ENCODE measurements around the gene PDE6A.

Gene PDE6A

DNA sequence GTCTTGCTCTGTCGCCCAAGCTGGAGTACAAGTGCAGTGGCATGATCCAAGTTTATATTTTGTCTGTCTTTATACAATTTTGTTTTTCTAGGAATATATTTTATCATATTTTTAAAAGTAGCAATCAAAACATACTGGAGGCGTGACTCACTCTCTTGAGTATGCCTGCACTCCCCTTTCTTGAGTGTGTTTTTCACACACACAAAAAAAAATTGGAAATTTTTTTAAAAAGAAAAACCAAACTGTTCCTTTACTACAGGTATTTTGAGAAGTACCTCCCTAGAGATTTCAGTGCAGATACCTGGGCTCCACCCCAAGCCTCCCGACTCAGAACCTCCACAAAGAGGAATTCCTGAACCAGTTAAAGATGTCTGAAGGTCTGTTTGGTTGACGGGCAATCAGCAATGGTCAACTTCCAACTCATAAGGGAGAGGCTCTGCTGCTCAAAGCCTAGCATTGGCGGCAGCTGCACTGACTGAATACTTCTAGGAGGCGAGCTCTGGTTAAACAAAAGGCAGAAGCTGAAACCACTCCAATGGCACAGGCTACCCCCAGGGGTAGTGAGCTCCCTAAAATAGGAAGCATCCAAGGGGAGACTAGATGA, 27.4 kb downstream of the PDE6A start:
- no peak overlapping the region for H3K27ac ChIP-seq (ENCODE audit: low read depth, low read length)

DNA sequence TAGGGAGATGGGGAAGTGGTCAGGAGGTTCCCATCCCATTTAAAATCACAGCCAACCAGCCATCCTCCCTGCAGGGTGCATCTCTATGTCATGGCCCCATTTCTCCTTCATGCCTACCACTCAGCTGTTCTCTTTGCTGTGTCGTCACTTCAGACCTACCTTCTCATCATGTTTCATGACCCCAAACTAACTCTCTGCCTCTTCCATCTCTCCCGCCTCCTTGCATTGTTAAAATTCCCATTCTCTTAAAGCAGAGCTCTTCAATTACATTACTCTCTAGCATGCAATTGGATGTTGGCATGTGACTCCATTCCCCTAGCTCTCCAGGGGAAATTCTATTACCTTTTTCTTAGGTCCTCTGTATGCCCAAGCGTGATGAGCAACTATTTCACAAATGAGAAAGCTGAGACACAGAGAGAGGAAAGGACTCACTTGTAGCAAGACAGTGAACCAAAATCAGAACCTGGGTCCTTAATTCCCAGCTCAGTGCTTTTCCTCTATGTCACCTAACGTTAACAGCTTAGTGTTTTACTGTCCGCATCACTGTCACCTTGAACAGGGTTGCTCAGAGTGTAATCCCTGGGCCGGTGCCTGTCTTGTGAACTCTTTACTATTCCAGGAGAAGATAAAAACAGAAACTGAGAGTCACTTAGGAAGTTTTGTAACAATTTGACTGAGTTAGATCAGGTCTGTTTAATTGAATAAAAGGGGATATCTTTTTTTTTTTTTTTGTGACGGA, 28.1 kb downstream of the PDE6A start:
- H3K9me3 ChIP-seq (ENCODE audit: low read length): no peaks in the 10 kb centered on the region
- no peak overlapping the region for H3K9ac ChIP-seq (ENCODE audit: low read length)
- H3K4me3 ChIP-seq (ENCODE audit: low read depth in 1 of 2, low read length in 2 of 2): no peak overlapping the region
- no peaks in the 10 kb centered on the region for H3K36me3 ChIP-seq (ENCODE audit: insufficient read depth, low read length)
- no peak overlapping the region for H3K27ac ChIP-seq (ENCODE audit: low read depth, low read length)
- no peaks in the 10 kb centered on the region for H3K4me1 ChIP-seq (ENCODE audit: insufficient read depth, low read length)
- H3K27me3 ChIP-seq (ENCODE audit: control insufficient read depth in 1 of 2, insufficient read depth in 2 of 2, low read length in 2 of 2): no peaks in the 10 kb centered on the region

More for the DNA sequence above, 27.4 kb downstream of the PDE6A start:
- H3K36me3 ChIP-seq (ENCODE audit: insufficient read depth, low read length): no peaks in the 10 kb centered on the region
- no peaks in the 10 kb centered on the region for H3K9me3 ChIP-seq (ENCODE audit: low read length)
- H3K9ac ChIP-seq (ENCODE audit: low read length): no peak overlapping the region
- no peaks in the 10 kb centered on the region for H3K4me1 ChIP-seq (ENCODE audit: insufficient read depth, low read length)
- no peaks in the 10 kb centered on the region for H3K27me3 ChIP-seq (ENCODE audit: control insufficient read depth in 1 of 2, insufficient read depth in 2 of 2, low read length in 2 of 2)
- no peak overlapping the region for H3K4me3 ChIP-seq (ENCODE audit: low read depth in 1 of 2, low read length in 2 of 2)

DNA sequence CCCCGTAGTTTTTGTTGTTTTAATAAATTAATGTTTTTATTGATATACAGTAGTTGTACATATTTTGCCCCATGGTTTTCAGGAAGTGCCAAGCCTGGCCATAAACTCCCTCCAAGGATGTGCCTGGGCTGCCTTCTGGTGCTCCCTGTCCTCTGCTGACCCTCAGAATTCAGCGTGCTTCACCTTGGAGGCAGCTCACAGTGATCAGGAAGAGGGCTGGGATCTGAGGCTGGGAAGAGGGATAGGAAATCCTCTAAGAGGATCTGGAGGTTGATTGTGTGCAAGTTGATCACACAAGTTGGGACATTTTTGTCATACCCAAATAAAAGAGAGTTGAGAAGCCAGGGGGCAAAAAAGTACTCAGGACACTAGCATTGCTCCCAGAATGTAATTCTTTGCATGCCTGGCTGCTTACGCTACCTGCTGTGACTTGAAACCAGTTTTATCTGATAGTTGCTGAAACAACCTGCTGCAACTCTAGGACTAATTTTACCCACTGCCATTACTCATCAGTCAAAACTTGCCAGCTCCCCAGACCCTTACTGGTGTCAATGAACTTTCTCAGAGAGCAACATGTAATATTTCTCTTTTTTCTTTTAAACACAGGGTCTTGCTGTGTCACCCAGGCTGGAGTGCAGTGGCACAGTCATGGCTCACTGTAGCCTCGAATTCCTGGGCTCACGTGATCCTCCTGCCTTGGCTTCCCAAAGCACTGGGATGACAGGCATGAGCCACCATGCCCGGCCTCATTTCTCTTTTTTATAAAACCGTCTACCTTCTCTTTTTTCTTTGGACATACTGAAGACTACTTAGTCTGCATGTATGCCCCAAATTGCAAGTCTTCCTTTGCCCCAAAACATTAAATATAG, 29.0 kb downstream of the PDE6A start:
- Histone ChIP-seq H3K36me3 (ENCODE audit: insufficient read depth, low read length) (no peaks in the 10 kb centered on the region), H3K27me3 (ENCODE audit: control insufficient read depth in 1 of 2, insufficient read depth in 2 of 2, low read length in 2 of 2) (no peaks in the 10 kb centered on the region), H3K4me3 (ENCODE audit: low read depth in 1 of 2, low read length in 2 of 2) (no peak overlapping the region), H3K9ac (ENCODE audit: low read length) (no peak overlapping the region), H3K27ac (ENCODE audit: low read depth, low read length) (no peak overlapping the region), H3K9me3 (ENCODE audit: low read length) (no peaks in the 10 kb centered on the region), H3K4me1 (ENCODE audit: insufficient read depth, low read length) (no peaks in the 10 kb centered on the region)

DNA sequence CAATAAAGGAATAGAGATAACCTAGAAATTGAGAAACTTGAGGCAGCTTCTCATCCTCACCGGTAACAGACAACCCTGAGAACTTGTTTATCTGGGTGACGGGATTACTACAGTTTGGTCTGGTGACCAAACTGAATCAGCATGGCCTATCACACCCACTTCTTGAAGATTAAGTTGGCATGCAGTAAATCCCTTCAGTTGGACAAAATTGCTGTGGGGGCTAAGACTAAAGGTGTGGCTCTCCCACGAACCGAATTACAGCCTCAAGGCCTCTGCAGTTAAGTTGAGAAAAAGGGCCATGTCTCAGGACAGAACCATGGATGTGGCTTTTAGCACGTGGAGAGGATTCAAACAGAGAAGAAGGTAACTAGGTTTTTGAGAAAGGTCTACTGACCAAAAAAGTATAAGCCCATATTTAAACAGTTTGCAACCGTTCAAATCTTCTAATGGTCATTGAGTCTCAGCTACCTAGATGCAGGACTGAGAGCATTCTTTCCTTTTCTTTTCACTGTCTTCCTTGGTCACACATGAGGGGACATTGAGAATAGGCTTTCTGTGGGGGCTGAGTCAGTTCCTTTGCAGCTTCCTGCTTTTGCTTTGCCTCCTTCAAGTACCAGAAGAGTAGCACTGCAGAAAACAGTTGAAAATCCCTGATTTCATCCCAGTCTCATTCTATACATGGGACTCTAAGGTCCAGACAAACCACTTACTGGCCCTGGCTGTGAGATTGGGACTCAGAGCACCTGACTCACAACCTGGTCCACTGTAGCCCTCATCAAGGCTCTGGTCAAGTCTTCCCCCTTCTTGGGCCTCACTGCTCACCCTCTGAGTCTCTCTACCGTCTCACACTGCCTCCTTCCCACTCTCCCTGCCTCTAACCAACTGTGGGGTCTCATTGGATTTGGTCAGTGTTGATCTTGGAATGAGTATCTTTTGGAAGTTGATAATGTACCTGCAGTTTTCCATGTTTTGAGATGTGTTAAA, 30.9 kb downstream of the PDE6A start:
- Histone ChIP-seq H3K27me3 (ENCODE audit: control insufficient read depth in 1 of 2, insufficient read depth in 2 of 2, low read length in 2 of 2) (no peaks in the 10 kb centered on the region), H3K36me3 (ENCODE audit: insufficient read depth, low read length) (no peaks in the 10 kb centered on the region), H3K4me3 (ENCODE audit: low read depth in 1 of 2, low read length in 2 of 2) (no peak overlapping the region), H3K27ac (ENCODE audit: low read depth, low read length) (no peak overlapping the region), H3K9ac (ENCODE audit: low read length) (no peak overlapping the region), H3K4me1 (ENCODE audit: insufficient read depth, low read length) (no peaks in the 10 kb centered on the region), H3K9me3 (ENCODE audit: low read length) (no peaks in the 10 kb centered on the region)

DNA sequence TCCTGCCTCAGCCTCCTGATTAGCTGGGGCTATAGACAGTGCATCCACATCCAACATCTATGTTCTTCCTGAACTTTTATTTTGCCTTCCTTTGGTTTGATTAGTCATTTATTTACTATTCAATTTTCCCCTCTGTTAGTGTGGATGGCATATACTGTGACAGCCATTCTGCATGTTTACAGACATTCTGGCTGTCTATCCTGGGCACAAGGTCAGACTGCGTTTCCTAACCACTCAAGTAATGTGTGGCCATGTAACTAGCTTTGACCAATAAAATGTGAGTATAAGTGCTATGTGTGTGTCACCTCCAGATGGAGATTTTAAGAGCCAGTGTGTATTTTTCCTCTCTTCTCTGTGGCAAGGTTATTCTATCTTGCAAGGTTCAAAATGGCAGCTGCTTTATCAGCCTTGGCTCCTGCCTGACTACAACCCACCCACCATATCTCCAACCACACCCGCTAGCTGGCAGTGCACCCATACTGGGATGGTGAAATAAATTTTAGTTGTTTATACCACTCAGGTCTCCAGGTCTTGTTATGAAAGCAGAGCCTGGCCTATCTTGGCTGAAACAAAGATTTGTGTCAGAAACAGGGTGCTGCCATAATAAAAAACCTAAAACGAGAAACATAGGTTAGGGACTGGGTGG, 32.2 kb downstream of the PDE6A start:
- no peak overlapping the region for H3K27ac ChIP-seq (ENCODE audit: low read depth, low read length)
- no peaks in the 10 kb centered on the region for H3K36me3 ChIP-seq (ENCODE audit: insufficient read depth, low read length)
- no peak overlapping the region for H3K9ac ChIP-seq (ENCODE audit: low read length)
- H3K4me1 ChIP-seq (ENCODE audit: insufficient read depth, low read length): no peaks in the 10 kb centered on the region
- no peaks in the 10 kb centered on the region for H3K9me3 ChIP-seq (ENCODE audit: low read length)
- H3K27me3 ChIP-seq (ENCODE audit: control insufficient read depth in 1 of 2, insufficient read depth in 2 of 2, low read length in 2 of 2): no peaks in the 10 kb centered on the region
- H3K4me3 ChIP-seq (ENCODE audit: low read depth in 1 of 2, low read length in 2 of 2): no peak overlapping the region

DNA sequence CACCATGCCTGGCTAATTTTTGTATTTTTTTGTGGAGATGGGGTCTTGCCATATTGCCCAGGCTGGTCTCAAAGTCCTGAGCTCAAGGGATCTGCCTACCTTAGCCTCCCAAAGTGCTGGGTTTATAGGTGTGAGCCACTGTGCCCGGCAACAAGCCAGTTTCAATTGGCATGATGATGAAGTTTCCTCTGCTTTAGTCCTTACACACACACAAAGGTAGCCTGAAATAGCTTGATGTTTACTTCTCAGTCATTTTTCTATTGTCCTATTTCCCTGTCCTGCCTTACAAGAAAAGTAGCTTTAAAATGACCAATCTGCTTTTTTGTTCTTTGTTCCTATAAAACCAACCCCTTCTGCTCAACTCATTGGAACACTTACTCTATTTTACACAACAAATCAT, 33.6 kb downstream of the PDE6A start:
- Histone ChIP-seq H3K9ac (ENCODE audit: low read length) (no peak overlapping the region), H3K27me3 (ENCODE audit: control insufficient read depth in 1 of 2, insufficient read depth in 2 of 2, low read length in 2 of 2) (no peaks in the 10 kb centered on the region), H3K27ac (ENCODE audit: low read depth, low read length) (no peak overlapping the region), H3K4me1 (ENCODE audit: insufficient read depth, low read length) (no peaks in the 10 kb centered on the region), H3K9me3 (ENCODE audit: low read length) (no peaks in the 10 kb centered on the region), H3K4me3 (ENCODE audit: low read depth in 1 of 2, low read length in 2 of 2) (no peak overlapping the region), H3K36me3 (ENCODE audit: insufficient read depth, low read length) (no peaks in the 10 kb centered on the region)

DNA sequence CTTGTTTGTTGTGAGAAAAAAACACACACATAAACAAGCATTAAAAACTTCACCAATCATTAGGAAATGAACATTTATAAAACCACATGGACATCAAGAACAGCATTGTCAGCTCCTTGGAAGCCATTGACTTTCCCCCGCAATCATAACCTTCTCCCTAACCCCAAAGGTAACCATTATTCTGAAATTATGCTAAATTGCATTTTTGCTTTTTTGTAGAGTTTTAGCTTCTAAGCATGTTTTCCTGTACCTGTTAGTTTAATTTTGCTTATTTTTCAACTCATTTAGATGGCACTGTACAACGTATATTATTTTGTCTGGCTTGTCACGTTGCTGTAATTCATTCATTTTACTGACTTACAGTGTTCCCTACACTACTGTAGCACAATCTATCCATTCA, 36.8 kb downstream of the PDE6A start:
- Histone ChIP-seq H3K4me1 (ENCODE audit: insufficient read depth, low read length) (no peaks in the 10 kb centered on the region), H3K9ac (ENCODE audit: low read length) (no peak overlapping the region), H3K36me3 (ENCODE audit: insufficient read depth, low read length) (no peaks in the 10 kb centered on the region), H3K4me3 (ENCODE audit: low read depth in 1 of 2, low read length in 2 of 2) (no peak overlapping the region), H3K27ac (ENCODE audit: low read depth, low read length) (no peak overlapping the region), H3K9me3 (ENCODE audit: low read length) (no peaks in the 10 kb centered on the region), H3K27me3 (ENCODE audit: control insufficient read depth in 1 of 2, insufficient read depth in 2 of 2, low read length in 2 of 2) (no peaks in the 10 kb centered on the region)

DNA sequence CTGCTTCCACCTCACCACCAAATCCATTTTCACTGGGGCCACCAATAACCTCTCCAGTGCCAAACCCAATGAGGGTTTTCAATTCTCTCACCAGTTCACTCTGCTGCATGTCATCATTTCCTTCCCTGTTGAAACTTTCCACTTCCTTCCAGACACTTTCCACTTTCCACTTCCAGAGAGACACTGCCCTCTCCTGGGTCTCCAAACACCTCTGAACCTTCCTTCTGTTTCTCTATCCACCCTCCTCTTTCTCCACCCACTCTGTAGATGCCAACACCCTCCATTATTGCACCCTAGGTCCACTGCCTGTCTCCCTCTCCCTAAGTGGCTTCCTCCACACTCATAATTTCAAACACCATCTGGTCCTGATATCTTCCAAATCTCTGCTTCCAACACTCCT, 39.6 kb downstream of the PDE6A start:
- Histone ChIP-seq H3K27ac (ENCODE audit: low read depth, low read length) (no peak overlapping the region), H3K36me3 (ENCODE audit: insufficient read depth, low read length) (no peaks in the 10 kb centered on the region), H3K4me3 (ENCODE audit: low read depth in 1 of 2, low read length in 2 of 2) (no peak overlapping the region), H3K9me3 (ENCODE audit: low read length) (no peaks in the 10 kb centered on the region), H3K4me1 (ENCODE audit: insufficient read depth, low read length) (no peaks in the 10 kb centered on the region), H3K9ac (ENCODE audit: low read length) (no peak overlapping the region), H3K27me3 (ENCODE audit: control insufficient read depth in 1 of 2, insufficient read depth in 2 of 2, low read length in 2 of 2) (no peaks in the 10 kb centered on the region)

DNA sequence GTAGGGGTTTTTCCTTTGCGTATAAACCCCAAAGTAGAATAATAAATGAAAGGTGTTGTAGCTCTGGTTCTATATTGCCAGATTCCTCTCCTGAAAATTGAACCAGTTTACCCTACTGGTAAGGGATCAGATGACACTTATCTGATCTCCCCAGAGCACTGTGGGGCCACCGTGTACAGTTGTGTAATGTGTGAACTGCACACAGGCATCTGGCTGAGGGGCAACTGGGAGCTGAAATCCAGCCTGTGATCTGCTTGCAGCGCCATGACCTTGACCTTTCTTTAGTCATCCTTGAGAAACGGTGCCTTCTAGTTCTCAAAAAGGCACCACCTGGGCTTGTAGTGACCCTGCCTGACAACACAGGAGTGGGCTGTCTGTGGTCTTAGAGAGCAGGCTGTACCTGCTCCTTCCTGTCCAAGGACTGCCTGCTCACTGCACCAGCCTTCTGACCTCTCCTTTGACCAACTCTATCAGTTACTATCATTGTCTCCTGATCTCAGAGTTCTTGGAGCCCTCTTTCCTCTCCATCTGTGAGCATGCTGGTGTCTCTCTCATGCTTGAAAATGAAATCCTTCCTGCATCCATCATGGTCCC, 40.2 kb downstream of the PDE6A start:
- Histone ChIP-seq H3K4me3 (ENCODE audit: low read depth in 1 of 2, low read length in 2 of 2) (no peak overlapping the region), H3K9ac (ENCODE audit: low read length) (no peak overlapping the region), H3K9me3 (ENCODE audit: low read length) (no peaks in the 10 kb centered on the region), H3K27ac (ENCODE audit: low read depth, low read length) (no peak overlapping the region), H3K36me3 (ENCODE audit: insufficient read depth, low read length) (no peaks in the 10 kb centered on the region), H3K27me3 (ENCODE audit: control insufficient read depth in 1 of 2, insufficient read depth in 2 of 2, low read length in 2 of 2) (no peaks in the 10 kb centered on the region), H3K4me1 (ENCODE audit: insufficient read depth, low read length) (no peaks in the 10 kb centered on the region)

DNA sequence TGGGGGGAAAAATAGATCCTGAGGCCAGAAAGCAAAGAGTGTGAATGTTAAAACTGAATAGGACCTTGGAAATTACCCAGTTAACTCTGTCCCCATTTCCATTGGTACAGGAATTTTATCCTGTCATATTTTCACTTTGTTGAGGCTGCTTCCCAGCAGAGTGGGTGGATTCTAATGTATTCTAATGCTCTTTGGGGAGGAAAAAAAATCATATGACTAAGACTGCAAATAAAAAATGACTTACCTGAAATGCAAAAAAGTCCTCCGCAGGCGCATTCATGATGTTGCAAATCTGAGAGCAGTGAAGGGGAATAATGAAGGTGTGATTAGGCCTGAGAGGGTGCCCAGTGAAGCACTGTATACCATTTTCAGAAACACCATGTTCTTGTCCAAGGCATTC, 41.2 kb downstream of the PDE6A start:
- Histone ChIP-seq H3K27me3 (ENCODE audit: control insufficient read depth in 1 of 2, insufficient read depth in 2 of 2, low read length in 2 of 2) (no peaks in the 10 kb centered on the region), H3K27ac (ENCODE audit: low read depth, low read length) (no peak overlapping the region), H3K36me3 (ENCODE audit: insufficient read depth, low read length) (no peaks in the 10 kb centered on the region), H3K9ac (ENCODE audit: low read length) (no peak overlapping the region), H3K4me1 (ENCODE audit: insufficient read depth, low read length) (no peaks in the 10 kb centered on the region), H3K4me3 (ENCODE audit: low read depth in 1 of 2, low read length in 2 of 2) (no peak overlapping the region), H3K9me3 (ENCODE audit: low read length) (no peaks in the 10 kb centered on the region)
